ENCODE measurements around the gene SHROOM4.

Gene SHROOM4

GRCh38 chrX:50635162-50635561, 178.8 kb downstream of the SHROOM4 start:
- TF ChIP-seq TAF1 (IDR thresholded peaks at IDR 0.05; ENCODE audit: borderline replicate concordance, insufficient read depth, low read length) (no peak), FOXP2 (optimal IDR thresholded peaks at IDR 0.05; ENCODE audit: borderline replicate concordance, extremely low read depth, extremely low read length, insufficient read depth) (no peak), REST (IDR thresholded peaks at IDR 0.05; ENCODE audit: insufficient read depth in 1 of 2, low read depth in 2 of 2, low read length in 2 of 2) (no peak), SIN3A (IDR thresholded peaks at IDR 0.05; ENCODE audit: borderline replicate concordance, insufficient read depth, low read length) (no peak), POLR2AphosphoS5 (IDR thresholded peaks at IDR 0.05; ENCODE audit: low read depth, low read length) (no peak)

- TF ChIP-seq SIN3A (IDR thresholded peaks at IDR 0.05; ENCODE audit: borderline replicate concordance, insufficient read depth, low read length) (no peak), FOXP2 (optimal IDR thresholded peaks at IDR 0.05; ENCODE audit: borderline replicate concordance, extremely low read depth, extremely low read length, insufficient read depth) (no peak), TAF1 (IDR thresholded peaks at IDR 0.05; ENCODE audit: borderline replicate concordance, insufficient read depth, low read length) (no peak), REST (IDR thresholded peaks at IDR 0.05; ENCODE audit: insufficient read depth in 1 of 2, low read depth in 2 of 2, low read length in 2 of 2) (no peak), POLR2AphosphoS5 (IDR thresholded peaks at IDR 0.05; ENCODE audit: low read depth, low read length) (no peak)
Measured at GRCh38 chrX:50629774-50630173, 184.2 kb downstream of the SHROOM4 start.

GRCh38 chrX:50627696-50628095, 186.3 kb downstream of the SHROOM4 start:
- TF ChIP-seq TAF1 (IDR thresholded peaks at IDR 0.05; ENCODE audit: borderline replicate concordance, insufficient read depth, low read length) (no peak), REST (IDR thresholded peaks at IDR 0.05; ENCODE audit: insufficient read depth in 1 of 2, low read depth in 2 of 2, low read length in 2 of 2) (no peak), FOXP2 (optimal IDR thresholded peaks at IDR 0.05; ENCODE audit: borderline replicate concordance, extremely low read depth, extremely low read length, insufficient read depth) (no peak), POLR2AphosphoS5 (IDR thresholded peaks at IDR 0.05; ENCODE audit: low read depth, low read length) (no peak), SIN3A (IDR thresholded peaks at IDR 0.05; ENCODE audit: borderline replicate concordance, insufficient read depth, low read length) (no peak)

GRCh38 chrX:50626432-50626831, 187.6 kb downstream of the SHROOM4 start:
- TF ChIP-seq REST (IDR thresholded peaks at IDR 0.05; ENCODE audit: insufficient read depth in 1 of 2, low read depth in 2 of 2, low read length in 2 of 2) (no peak), SIN3A (IDR thresholded peaks at IDR 0.05; ENCODE audit: borderline replicate concordance, insufficient read depth, low read length) (no peak), FOXP2 (optimal IDR thresholded peaks at IDR 0.05; ENCODE audit: borderline replicate concordance, extremely low read depth, extremely low read length, insufficient read depth) (no peak), TAF1 (IDR thresholded peaks at IDR 0.05; ENCODE audit: borderline replicate concordance, insufficient read depth, low read length) (no peak), POLR2AphosphoS5 (IDR thresholded peaks at IDR 0.05; ENCODE audit: low read depth, low read length) (no peak)

GRCh38 chrX:50622751-50623150, 191.2 kb downstream of the SHROOM4 start:
- TF ChIP-seq FOXP2 (optimal IDR thresholded peaks at IDR 0.05; ENCODE audit: borderline replicate concordance, extremely low read depth, extremely low read length, insufficient read depth) (no peak), POLR2AphosphoS5 (IDR thresholded peaks at IDR 0.05; ENCODE audit: low read depth, low read length) (no peak), TAF1 (IDR thresholded peaks at IDR 0.05; ENCODE audit: borderline replicate concordance, insufficient read depth, low read length) (no peak), REST (IDR thresholded peaks at IDR 0.05; ENCODE audit: insufficient read depth in 1 of 2, low read depth in 2 of 2, low read length in 2 of 2) (no peak), SIN3A (IDR thresholded peaks at IDR 0.05; ENCODE audit: borderline replicate concordance, insufficient read depth, low read length) (no peak)
